ENCODE measurements around the gene GREM2. TPM values are rescaled to one million over a fixed set of nuclear protein-coding genes. Genes with fewer than 3 reads are reported as not detected.

Gene GREM2
- total and polyA plus RNA-seq, 10 of the 15 experiments (the other 5 are each of a cell fraction or from before 2014, with no cell fraction given): not detected

DNA sequence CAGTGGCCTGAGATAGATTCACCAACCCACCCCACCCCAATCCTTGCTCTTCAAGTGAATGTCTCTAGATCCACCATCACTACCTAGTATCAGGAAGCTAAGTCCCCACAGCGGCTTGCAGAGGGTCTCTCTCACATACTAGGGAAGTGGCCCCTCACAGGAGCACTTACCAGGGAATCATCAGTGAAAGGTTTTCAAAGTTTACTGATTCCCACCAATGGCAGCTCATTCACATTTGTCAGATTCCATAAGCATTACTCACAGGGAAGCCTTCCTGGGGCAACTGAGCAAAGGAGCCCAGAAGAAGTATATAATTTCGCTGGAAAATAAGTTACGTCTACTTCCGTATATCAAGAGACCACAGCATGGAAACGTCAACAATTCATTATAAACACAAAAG is 120.8 kb downstream of the GREM2 start:
- ChIA-PET RAD21 (ENCODE audit: unreplicated experiment) (no interaction called here), POLR2A (no interaction called here), CTCF (no interaction called here), SMC1A (ENCODE audit: uncharacterized antibody, unreplicated experiment) (interaction anchor here (0.9 to 1.3 kb wide), 2 partner anchors 26 to 34 kb away, joined by 3 read pairs; no protein-coding TSS in a partner anchor)
- Histone ChIP-seq H3K9me3 (replicated peaks; ENCODE audit: control insufficient read depth, insufficient read depth, low read length) (no peaks in the 10 kb centered on the region), H4K20me1 (ENCODE audit: control insufficient read depth, insufficient read depth) (no peaks in the 10 kb centered on the region), H3K36me3 (ENCODE audit: control insufficient read depth in 2 of 2, insufficient read depth in 2 of 2, low read length in 1 of 2) (no peaks in the 10 kb centered on the region), H2AFZ (ENCODE audit: control insufficient read depth, low read depth, low read length) (no peak overlapping the region), H3K79me2 (ENCODE audit: control insufficient read depth, insufficient read depth, low read length) (no peaks in the 10 kb centered on the region), H3K27me3 (replicated peaks in 1 of 2; ENCODE audit: control insufficient read depth in 2 of 2, insufficient read depth in 2 of 2, low read length in 1 of 2) (no peaks in the 10 kb centered on the region), H3K27ac (ENCODE audit: control insufficient read depth, insufficient read depth) (no peak overlapping the region), H3K4me2 (ENCODE audit: control insufficient read depth, insufficient read depth) (no peak overlapping the region), H3K9ac (ENCODE audit: control insufficient read depth, insufficient read depth, low read length) (no peak overlapping the region), H3K4me1 (ENCODE audit: control insufficient read depth, insufficient read depth, low read length) (no peaks in the 10 kb centered on the region), H3K4me3 (no peak overlapping the region)
- FAIRE-seq (no peak), ATAC-seq (no peak), DNase-seq (ENCODE audit: low read depth, low spot score) (no peak)
- TF ChIP-seq, protein P1, sequence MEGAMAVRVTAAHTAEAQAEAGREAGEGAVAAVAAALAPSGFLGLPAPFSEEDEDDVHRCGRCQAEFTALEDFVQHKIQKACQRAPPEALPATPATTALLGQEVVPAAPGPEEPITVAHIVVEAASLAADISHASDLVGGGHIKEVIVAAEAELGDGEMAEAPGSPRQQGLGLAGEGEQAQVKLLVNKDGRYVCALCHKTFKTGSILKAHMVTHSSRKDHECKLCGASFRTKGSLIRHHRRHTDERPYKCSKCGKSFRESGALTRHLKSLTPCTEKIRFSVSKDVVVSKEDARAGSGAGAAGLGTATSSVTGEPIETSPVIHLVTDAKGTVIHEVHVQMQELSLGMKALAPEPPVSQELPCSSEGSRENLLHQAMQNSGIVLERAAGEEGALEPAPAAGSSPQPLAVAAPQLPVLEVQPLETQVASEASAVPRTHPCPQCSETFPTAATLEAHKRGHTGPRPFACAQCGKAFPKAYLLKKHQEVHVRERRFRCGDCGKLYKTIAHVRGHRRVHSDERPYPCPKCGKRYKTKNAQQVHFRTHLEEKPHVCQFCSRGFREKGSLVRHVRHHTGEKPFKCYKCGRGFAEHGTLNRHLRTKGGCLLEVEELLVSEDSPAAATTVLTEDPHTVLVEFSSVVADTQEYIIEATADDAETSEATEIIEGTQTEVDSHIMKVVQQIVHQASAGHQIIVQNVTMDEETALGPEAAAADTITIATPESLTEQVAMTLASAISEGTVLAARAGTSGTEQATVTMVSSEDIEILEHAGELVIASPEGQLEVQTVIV (IDR thresholded peaks at IDR 0.05; ENCODE audit: borderline replicate concordance, partially characterized antibody): no peak
- TF ChIP-seq JUNB (IDR thresholded peaks at IDR 0.05): no peak
- no peak for TF ChIP-seq CHD4 (IDR thresholded peaks at IDR 0.05)
- no peak for TF ChIP-seq LARP7 (IDR thresholded peaks at IDR 0.05)
- TF ChIP-seq NFXL1 (IDR thresholded peaks at IDR 0.05; ENCODE audit: borderline replicate concordance): no peak
- TF ChIP-seq ZNF384 (IDR thresholded peaks at IDR 0.05; ENCODE audit: borderline replicate concordance, low read depth, low read length): no peak
- TF ChIP-seq, protein P2, sequence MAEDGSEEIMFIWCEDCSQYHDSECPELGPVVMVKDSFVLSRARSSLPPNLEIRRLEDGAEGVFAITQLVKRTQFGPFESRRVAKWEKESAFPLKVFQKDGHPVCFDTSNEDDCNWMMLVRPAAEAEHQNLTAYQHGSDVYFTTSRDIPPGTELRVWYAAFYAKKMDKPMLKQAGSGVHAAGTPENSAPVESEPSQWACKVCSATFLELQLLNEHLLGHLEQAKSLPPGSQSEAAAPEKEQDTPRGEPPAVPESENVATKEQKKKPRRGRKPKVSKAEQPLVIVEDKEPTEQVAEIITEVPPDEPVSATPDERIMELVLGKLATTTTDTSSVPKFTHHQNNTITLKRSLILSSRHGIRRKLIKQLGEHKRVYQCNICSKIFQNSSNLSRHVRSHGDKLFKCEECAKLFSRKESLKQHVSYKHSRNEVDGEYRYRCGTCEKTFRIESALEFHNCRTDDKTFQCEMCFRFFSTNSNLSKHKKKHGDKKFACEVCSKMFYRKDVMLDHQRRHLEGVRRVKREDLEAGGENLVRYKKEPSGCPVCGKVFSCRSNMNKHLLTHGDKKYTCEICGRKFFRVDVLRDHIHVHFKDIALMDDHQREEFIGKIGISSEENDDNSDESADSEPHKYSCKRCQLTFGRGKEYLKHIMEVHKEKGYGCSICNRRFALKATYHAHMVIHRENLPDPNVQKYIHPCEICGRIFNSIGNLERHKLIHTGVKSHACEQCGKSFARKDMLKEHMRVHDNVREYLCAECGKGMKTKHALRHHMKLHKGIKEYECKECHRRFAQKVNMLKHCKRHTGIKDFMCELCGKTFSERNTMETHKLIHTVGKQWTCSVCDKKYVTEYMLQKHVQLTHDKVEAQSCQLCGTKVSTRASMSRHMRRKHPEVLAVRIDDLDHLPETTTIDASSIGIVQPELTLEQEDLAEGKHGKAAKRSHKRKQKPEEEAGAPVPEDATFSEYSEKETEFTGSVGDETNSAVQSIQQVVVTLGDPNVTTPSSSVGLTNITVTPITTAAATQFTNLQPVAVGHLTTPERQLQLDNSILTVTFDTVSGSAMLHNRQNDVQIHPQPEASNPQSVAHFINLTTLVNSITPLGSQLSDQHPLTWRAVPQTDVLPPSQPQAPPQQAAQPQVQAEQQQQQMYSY (CRISPR knock-in tag; IDR thresholded peaks at IDR 0.05): no peak
- no peak for TF ChIP-seq NKRF (conservative IDR thresholded peaks at IDR 0.05)
- BruUV-seq (replicated peaks): no TSS peak
- in situ Hi-C loops (cut with MboI) (no loop called here), intact Hi-C loops (cut with micrococcal nuclease; ENCODE audit: unreplicated experiment) (no loop called here)
- WGBS (ENCODE audit: insufficient coverage, insufficient replicate concordance, low lambda C conversion rate, missing lambda C conversion rate): 55% methylated on average over 5 of the region's 5 CpGs

Measured in GM12878 (cell line).